ENCODE data around the gene RBFA.

Gene RBFA

DNA sequence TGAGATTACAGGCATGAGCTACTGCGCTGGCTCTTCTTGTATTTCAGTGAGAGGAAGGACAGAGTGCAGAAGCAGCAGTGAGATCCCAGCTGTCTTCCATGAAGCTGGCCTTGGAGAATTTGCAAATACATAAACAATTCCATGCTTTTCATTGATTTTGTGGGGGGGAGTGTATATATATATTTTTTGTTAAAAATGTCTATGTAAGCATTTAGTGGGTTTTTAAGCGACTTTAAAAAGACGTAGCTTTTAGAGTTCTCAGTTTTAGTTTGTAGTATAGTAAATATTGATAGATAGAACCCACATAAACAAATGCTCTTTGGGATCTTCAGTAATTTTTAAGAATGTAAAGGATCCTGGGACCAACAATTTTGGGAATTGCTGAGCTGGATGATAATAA is 6.3 kb downstream of the RBFA start:
- no peak for DNase-seq (ENCODE audit: low read depth)
- H3K4me3 ChIP-seq (ENCODE audit: low read length), result no peak overlapping the region

DNA sequence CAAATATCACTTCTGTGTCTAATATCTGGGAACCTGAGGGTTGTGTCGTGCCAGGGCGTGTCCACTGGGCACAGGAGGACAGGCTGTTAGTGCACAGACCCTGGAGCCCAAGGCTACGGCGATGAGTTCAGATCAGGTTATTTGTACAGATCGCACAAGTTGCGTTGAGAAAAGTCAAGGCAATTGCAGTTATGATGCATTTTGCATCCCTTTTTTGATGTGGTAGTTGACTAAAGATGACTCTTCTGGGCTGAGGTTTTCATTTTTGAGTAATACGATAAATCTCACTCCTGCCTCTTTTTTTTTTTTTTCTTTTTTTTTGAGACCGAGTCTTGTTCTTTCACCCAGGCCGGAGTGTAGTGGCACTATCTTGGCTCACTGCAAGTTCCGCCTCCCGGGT is 7.2 kb downstream of the RBFA start:
- TF ChIP-seq, protein P1, sequence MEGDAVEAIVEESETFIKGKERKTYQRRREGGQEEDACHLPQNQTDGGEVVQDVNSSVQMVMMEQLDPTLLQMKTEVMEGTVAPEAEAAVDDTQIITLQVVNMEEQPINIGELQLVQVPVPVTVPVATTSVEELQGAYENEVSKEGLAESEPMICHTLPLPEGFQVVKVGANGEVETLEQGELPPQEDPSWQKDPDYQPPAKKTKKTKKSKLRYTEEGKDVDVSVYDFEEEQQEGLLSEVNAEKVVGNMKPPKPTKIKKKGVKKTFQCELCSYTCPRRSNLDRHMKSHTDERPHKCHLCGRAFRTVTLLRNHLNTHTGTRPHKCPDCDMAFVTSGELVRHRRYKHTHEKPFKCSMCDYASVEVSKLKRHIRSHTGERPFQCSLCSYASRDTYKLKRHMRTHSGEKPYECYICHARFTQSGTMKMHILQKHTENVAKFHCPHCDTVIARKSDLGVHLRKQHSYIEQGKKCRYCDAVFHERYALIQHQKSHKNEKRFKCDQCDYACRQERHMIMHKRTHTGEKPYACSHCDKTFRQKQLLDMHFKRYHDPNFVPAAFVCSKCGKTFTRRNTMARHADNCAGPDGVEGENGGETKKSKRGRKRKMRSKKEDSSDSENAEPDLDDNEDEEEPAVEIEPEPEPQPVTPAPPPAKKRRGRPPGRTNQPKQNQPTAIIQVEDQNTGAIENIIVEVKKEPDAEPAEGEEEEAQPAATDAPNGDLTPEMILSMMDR (IDR thresholded peaks at IDR 0.05; ENCODE audit: insufficient read depth, low read depth, low read length, missing control alignments), result no peak
- no peak overlapping the region for H3K4me3 ChIP-seq (ENCODE audit: low read length)
- DNase-seq (ENCODE audit: low read depth), result no peak

More for the DNA sequence above, 6.3 kb downstream of the RBFA start:
- TF ChIP-seq, protein P1 (IDR thresholded peaks at IDR 0.05; ENCODE audit: insufficient read depth, low read depth, low read length, missing control alignments), result no peak

DNA sequence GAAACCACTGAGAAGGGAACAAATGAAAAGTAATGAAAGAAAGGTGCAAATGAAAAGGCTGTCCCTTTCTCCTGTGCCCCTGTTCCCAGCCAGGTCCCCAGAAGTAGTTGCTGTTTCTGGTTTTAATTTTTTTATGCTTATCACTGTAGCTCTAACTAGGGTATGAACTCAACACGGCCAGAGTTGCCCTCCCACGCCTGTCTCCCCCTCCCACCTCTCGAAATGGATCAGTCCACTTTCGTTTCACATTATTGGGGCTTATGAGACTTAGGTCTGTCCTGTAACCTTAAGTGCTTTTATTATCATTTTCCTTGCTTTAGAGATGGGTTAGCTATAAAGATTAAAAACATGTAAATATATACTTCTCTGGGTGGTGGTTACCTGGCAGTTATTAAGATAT is 8.6 kb downstream of the RBFA start:
- DNase-seq (ENCODE audit: low read depth), result no peak
- no peak overlapping the region for H3K4me3 ChIP-seq (ENCODE audit: low read length)
- TF ChIP-seq, protein P1 (IDR thresholded peaks at IDR 0.05; ENCODE audit: insufficient read depth, low read depth, low read length, missing control alignments), result no peak

DNA sequence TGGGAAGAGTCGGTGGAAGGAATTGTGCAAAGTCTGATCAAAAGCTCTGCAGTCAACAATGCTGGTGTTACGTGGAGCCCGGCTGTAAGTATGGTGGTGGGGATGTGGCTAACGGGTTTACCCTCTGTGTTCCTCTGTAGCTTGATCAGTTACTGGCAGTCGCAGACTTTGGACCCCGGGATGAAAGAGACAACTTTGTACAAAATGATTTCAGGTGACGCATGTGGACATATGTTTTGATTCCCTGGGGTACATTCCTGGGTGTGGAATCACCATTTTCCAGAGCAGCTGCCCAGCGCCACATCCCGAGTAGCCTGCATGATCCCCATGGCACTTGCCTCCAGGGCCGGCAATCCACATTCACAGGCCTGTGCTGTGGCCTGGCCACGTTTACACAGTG is 9.8 kb downstream of the RBFA start:
- no peak overlapping the region for H3K4me3 ChIP-seq (ENCODE audit: low read length)
- no peak for DNase-seq (ENCODE audit: low read depth)
- TF ChIP-seq, protein P1 (IDR thresholded peaks at IDR 0.05; ENCODE audit: insufficient read depth, low read depth, low read length, missing control alignments), result no peak

DNA sequence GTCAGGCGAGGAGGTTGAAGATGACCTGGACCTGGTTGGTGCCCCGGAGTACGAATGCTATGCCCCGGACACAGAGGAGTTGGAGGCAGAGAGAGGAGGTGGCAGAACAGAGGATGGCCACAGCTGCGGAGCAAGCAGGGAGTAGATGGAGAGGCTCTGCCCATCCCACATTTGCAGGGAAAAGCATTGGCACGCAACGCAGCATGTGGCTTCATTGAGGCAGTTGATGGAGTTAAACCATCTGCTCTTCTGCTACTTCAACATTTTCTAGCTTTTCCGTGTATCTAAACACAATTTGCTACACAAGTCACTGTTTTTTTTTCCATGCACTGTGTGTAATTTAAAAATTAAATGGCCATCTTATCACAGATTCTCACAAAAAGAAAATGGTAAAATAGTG is 11.8 kb downstream of the RBFA start:
- TF ChIP-seq, protein P1 (IDR thresholded peaks at IDR 0.05; ENCODE audit: insufficient read depth, low read depth, low read length, missing control alignments), result no peak
- H3K4me3 ChIP-seq (ENCODE audit: low read length), result no peak overlapping the region
- DNase-seq (ENCODE audit: low read depth), result no peak

DNA sequence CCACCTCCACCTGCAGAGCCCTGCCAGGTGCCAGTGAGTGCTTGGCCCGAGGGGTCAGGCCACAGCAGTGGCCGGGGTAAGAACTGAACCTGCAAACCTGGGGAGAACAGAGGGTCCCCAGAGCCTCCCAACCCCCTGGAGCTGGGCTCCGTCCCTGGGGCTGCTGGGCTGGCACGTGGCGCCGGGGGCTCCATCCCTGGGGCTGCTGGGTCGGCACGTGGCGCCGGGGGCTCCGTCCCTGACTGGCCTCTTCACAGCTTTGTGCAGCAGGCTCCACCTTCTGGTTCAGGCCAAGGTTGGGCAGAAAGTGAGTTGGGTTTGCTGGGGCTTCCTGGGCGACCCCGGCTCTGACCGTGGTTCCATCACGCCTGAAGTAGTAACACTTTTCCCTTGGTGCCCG is 12.2 kb downstream of the RBFA start:
- H3K4me3 ChIP-seq (ENCODE audit: low read length), result no peak overlapping the region
- TF ChIP-seq, protein P1 (IDR thresholded peaks at IDR 0.05; ENCODE audit: insufficient read depth, low read depth, low read length, missing control alignments), result no peak
- no peak for DNase-seq (ENCODE audit: low read depth)

DNA sequence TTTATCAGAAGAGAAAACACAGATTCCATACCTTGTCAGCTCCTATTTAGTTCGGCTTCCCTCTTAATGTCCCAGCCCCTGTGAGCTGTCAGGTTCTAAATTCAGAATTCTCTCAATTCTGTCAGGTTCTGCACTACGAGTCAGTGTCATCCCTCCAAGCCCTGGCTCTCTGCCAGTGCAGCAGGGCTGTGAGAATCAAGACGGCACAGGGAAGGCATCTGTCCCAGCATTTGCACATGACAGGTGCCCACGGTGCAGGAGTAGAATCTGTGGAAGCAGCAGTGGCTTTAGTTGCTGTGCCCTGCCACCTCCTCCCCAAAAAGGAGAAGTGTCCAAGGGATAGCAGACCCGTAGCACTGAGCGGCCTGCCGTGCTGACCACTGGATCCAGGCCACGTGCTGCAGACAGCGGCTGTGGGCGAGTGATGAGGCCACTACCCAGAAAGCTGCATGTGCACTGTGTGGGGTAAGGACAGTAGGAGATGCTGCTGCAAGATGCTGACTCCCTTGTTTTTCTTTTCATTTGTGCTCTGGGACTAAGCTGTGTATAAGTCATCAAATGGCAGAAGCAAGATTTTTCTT is 12.8 kb downstream of the RBFA start:
- H3K4me3 ChIP-seq (ENCODE audit: low read length), result no peak overlapping the region
- TF ChIP-seq, protein P1 (IDR thresholded peaks at IDR 0.05; ENCODE audit: insufficient read depth, low read depth, low read length, missing control alignments), result no peak
- DNase-seq (ENCODE audit: low read depth), result no peak

Measured in epithelial cell of esophagus (primary cell).